Fibroblast of skin of right quadriceps (primary cell): ENCODE results near the gene PLAC8.
"Not testable (repeated sequence)": the region's sequence is repeated elsewhere in the genome, so short reads cannot be mapped to it uniquely, and the experiment has no call there.

ENCODE experiments used
- DNase-seq: peaks from one replicate; pipeline ENCODE4 v3.0.0-alpha.2; 2013

Gene PLAC8

DNA sequence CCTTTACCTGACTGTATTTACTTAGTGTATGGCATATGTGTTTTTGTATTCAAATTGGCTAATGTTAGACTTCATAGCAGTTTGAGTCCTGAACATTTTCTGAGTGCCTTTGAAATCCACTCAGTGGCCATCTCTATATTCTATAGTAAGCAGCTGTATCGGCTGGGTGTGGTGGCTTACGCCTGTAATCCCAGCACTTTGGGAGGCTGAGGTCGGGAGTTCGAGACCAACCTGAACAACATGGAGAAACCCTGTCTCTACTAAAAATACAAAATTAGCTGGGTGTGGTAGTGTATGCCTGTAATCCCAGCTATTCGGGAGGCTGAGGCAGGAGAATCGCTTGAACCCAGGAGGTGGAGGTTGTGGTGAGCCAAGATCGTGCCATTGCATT is 2.8 kb downstream of the PLAC8 start:
- not testable (repeated sequence) for DNase-seq

DNA sequence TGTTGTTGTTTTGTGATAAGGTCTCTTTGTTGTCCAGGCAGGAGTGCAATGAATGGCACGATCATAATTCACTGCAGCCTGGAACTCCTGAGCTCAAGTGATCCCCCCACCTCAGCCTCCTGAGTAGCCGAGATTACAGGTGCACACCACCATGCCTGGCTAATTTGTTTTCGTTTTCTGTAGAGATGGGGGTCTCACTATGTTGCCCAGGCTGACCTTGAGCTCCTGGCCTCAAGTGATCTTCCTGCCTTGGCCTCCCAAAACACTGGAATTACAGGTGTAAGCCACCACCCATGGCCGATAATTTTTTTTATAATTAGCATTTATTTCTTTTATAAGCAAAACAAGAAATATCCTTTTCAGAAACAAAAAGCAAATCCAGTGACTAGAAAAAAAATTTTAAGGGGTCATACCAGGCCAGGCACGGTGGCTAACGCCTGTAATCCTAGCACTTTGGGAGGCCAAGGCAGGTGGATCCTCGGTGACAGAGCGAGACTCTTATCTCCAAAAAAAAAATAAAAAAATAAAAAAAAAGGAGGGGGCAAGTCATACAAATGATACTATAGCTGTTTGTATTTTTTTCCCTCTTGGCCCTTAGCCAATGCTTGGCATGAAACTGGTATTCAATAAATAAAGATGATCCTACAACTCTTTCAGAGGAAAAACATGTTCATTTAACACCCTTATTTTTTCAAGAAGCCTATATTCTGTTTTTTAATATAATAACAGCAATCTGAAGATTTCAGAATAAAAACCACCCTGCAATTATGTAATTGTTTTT is 3.4 kb downstream of the PLAC8 start:
- no peak for DNase-seq

DNA sequence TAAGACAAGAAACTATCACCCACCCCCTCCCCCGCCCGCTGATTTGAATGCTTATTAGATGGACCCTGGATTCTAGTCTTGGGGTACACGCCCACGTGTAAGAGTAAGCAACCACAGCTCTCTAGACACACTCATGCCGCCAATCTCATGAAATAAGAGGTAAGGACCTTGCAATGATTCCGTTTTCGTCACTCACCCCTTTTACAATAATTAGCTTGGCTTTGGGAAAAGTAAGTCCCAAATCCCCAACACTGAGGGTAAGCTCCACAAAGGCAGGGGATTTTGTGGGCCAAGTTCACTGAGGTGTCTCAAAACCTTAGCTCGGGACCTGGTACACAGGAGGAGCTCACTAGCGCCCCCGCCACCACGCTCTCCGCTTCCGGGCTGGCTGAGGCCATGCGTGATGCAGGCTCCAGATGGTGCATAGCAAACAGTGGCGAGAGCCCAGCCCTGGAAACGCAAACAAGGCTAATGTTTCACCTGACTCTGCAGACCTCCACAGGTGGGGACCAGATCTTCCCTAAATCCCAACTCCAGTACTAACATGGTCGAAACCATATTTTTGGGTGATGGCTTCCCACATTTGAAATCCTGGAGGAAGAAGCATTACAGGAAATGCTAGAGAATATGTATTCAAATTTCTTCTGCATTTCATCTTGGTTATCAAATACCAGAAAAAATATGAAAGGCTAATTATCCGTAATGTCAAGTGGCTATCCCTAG is 4.1 kb downstream of the PLAC8 start:
- DNase-seq, result peak; percentile 79

DNA sequence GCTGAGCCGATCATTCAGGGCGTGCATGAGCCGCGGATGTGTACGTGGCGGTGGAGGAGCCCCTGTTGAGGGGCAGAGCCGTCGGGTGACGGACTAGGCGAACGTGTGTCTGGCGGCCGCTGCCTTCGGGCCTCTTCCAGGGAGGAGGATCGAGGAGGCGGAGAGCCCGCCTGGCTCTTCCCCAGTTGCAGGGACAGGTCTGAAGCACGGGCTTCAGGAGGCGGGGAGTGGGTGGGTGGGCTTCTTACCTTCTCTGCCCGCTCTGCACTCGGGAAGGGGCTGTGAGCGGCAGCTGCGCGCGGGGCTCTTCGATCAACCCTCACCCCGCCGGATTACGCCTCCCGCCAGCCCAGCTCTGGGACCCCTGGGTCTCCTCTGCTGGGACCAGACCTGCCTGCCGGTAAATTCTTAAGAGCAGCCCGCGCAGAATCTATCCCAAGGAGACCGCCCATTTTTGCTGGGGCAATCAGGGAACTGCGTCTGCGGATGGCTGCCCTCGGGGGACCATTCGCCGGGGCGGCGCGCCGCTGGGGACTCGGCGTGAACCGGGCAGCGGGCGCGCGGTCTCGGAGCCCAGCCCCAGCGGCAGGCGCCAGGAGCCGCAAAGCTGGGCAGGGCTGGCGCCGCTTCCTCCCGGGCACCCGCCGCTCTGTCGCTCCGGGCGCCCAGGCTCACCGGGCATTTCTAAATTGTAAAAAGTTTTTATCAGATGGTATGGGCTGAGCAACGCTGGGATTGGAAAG is 4.9 kb downstream of the PLAC8 start:
- peak; percentile 36 for DNase-seq

DNA sequence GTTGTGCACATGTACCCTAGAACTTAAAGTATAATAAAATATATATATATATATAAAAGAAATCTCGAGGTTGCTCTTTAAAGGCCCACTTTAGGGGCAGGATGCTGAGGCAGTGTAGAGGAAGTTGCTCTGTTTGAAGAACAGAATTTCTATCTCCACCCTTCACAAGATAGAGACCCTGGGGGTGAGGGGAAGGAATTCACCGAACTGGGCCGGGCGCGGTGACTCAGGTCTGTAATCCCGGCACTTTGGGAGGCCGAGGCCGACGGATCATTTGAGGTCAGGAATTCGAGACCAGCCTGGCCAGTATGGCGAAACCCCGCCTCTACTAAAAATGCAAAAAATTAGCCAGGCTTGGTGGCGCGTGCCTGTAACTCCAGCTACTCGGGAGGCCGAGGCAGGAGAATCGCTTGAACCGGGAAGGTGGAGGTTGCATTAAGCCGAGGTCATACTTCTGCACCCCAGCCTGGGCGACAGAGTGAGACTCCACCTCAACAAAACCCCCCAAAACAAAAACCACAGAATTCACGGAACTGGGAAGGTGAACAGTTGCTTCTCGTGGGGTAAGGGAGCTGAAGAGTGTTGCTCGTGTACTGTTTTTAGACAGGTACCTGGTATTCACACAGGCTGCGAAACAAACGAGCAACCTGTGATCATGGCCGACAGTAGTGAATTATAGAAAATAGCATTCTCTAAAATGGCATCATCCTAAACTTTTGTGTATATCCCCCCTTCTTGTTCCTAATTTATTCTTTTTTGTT is 6.2 kb downstream of the PLAC8 start:
- no peak for DNase-seq

DNA sequence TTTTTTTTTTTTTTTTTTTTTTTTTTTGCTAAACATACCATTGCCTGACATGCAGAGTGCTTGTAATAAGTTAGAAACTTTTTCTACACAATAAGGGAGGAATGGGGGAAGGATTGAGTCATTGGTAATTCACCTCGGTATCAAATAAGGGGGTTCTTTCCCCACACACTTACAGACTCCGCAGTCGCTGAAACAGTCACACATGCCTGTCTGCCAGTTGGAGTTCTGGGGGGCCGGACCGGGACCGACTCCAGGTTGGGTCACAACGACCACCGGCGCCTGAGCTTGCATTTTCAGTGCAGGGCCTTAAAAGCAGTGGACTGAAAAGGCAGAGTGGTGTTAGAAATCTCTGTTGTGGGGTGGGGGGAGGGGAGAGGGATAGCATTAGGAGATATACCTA is 6.9 kb downstream of the PLAC8 start:
- no peak for DNase-seq

DNA sequence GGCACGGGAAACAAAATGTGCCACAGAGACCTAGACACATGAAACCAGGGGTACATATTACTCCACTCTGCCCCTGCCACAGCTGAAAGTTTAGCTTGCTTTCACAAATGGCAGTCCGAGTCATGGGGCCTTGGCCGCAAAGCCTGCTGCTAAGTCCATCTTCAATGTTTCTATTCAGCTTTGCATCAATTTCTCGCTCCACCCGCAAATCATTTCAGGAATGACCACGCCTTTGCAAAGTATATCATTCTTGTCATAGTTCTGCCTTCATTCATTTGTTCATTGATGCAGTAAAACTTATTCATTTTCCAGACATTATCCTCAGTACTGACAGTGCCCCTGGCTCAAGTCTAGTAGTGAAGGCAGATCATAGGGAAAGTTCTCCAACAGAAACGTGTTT is 9.5 kb downstream of the PLAC8 start:
- no peak for DNase-seq

DNA sequence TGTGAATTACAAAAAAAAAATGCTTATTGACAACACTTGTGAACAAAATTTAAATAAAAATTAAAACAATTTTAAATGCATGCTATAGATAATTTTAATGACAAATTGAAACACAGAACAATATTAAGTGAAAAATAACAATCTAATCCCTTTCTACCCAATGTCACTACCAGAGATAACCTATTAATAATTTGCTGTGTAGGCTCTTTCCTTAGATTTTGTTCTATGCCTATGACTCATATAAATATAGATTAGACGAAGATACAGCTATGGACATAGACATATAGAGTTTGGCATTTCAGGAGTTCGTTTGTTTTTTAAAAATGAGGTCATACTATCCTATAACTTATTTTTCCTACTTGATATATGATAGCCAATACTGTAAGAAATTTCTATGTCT is 18.1 kb downstream of the PLAC8 start:
- no peak for DNase-seq

DNA sequence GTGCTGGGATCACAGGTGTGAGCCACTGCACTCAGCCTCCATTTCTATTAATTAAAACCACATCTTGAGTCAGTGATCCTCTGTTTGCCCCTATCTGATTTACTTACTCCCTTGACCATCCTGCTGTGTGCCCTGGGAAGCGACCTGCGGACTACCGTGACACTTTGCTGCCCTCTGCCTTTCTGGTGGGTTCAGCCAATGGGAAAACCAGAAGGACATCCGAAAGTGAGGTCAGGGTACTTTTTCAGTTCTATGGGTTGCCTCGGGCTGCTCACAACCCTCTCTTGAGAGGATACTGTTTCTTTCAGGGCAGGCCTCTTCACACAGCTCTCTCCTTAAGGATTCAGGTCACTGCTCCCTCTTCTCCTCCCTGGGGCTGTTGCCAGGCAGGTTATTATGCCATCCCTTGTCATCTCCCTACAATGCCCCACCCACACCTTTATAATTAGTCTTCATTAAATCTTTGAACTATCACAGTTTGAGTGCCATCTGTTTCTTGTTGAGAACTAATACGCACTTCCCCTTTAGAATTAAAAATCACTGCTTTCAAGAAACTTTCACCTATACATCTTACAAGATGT is 21.4 kb downstream of the PLAC8 start:
- DNase-seq, result no peak

DNA sequence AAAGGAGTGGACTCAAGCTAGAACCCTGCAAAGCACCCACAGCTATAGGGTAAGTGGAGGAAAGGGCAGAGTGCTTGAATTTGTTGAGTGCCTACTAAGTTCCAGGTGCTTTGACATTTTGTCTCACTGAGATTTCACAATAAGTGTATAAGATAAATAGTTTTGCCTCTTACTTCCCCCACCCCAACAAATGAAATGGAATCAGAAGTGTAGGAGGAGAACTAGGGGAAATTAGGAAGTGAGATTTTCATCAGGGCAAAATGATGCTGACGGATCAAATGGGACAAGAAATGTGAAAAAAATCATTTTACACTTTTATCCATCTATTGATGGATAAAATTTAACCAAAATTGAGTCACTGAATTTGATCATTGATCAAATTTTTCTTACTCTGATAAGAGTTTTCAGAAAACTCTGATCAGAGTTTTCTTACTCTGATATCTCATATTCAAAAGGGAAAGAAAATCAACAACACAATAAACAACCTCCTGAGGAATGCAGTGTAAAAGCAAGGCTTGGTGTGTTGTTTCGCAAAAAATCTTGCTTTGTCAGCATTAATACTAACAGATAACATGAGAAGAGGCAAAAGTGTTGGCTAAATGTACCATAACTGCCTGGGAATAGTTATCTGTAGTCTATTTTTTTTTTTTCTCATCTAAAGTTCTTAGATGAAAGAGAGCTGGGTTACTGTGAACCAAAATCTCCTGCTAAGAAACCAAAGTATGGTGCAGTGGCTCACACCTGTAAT is 24.9 kb downstream of the PLAC8 start:
- no peak for DNase-seq

DNA sequence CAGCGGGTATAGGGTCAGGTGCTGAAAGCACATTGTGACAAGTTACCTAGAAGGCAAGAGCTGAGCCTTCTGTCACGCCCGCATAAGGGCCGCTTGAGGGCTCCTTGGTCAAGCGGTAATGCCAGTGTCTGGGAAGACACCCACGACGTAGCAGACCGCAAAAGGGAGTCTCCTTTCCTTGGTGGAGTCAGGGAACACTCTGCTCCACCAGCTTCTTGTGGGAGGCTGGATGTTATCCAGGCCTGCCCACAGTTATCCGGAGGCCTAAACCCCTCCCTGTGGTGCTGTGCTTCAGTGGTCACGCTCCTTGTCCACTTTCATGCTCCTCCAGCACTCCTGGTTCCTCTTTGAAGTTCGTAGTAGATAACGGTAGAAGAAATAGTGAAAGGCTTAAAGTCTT is 29.6 kb downstream of the PLAC8 start:
- DNase-seq, result not testable (repeated sequence)

DNA sequence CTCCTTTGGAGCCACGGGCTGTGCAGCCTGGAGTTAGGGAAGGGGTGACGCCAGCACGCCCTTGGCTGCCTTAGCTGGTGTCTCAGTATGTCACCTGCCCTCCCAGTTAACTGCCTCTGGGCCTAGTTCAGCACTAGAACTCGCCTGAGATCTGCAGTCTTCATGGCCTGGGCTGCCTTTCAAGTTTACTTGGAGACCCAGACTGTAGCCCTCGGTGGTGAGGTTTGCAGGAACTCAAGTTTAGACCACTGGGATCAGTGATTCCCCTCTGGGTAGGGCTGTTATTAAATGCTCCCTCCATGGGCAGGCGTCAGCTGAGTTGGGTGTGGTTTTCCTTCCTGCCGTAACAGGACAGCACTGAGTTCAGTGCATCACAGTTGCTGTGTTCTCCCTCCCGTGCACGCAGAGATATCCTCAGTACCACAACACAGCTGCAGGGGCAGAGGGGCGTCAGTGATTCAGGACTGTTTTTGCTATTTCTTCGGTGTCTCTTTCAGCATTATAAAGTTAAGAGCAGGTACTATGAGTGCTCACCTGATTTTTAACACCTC is 30.5 kb downstream of the PLAC8 start:
- DNase-seq, result no peak

DNA sequence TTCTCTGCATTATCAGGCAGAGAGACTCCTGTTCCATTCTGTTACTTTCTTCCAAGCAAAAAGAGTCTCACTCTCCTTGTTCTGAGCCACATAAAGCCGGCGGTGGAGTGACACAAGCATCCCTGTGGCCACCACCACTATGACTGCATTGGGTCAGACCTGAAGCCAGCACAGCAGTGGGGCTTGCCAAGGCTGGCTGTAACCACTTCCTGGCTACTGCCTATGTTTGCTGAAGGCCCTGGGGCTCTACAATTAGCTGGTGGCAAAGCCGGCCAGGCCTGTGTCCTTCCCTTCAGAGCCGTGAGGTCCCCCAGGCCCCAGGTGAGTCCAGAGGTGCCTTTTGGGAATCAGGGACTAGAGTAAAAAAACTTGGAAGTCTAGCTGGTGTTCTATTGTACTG is 31.8 kb downstream of the PLAC8 start:
- no peak for DNase-seq

DNA sequence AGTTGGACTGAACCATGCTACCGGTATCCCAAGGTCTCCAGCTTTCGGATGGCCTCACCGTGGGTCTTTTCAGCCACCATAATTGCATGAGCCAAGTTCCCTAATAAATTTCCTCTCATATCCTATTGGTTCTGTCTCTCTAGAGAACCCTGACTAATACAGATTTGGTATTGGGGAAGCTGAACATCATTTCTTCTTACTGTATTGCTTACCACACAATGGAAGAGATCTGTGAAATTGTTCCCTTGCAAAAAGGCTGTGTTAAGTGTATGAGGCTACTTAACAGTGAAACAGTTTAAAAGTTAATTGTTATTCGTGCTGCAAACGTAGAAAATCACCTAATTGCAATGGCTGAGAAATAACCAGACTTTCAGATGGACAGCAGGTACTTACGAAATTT is 34.0 kb downstream of the PLAC8 start:
- DNase-seq, result no peak

DNA sequence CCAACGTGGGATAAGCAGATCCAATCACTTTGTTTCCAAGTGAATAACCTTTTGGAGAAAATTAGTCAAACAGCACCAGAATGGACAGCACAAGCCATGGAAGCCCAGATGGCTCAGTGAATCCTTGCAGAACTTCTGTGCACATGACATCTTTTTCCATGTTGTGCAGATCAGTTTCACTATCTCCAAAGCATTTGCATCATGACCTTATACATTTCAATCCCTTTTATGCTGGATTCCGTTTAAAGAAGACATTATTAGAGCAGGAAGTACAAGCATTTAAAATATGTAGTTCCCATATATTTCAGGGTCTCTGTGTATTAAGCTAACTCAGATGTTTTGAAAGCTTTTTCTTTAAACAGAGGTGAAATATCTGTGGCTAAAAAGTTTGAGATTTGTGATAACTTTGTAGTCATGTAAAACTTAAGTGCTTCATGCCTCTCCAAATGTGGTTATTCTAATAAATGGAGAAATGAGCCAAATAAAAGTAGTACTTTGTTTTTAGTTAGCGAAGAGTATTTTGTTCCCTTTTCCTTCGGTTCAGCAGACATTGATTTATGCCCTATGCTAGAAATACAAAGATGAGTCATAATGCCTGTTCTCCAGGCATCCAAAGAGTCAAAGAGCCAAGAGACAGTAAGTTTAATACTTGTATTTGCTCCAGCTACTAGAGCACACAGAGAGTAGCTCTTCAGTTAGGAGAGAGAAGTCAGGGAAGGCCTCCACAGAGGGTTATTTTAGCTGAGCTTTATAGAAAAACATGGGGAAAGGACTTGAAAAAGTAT is 39.0 kb downstream of the PLAC8 start:
- DNase-seq, result peak; percentile 85

DNA sequence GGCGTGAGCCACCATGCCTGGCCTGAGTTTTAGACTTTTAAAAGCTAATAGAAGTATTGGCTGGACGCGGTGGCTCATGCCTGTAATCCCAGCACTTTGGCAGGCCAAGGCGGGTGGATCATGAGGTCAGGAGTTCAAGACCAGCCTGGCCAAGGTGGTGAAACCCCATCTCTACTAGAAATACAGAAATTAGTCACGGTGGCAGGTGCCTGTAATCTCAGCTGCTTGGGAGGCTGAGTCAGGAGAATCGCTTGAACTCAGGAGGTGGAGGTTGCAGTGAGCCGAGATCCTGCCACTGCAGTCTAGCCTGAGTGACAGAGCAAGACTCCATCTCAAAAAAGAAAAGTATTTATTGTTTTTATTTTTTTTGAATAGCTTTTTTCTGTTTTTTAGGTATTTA is 39.7 kb downstream of the PLAC8 start:
- not testable (repeated sequence) for DNase-seq

DNA sequence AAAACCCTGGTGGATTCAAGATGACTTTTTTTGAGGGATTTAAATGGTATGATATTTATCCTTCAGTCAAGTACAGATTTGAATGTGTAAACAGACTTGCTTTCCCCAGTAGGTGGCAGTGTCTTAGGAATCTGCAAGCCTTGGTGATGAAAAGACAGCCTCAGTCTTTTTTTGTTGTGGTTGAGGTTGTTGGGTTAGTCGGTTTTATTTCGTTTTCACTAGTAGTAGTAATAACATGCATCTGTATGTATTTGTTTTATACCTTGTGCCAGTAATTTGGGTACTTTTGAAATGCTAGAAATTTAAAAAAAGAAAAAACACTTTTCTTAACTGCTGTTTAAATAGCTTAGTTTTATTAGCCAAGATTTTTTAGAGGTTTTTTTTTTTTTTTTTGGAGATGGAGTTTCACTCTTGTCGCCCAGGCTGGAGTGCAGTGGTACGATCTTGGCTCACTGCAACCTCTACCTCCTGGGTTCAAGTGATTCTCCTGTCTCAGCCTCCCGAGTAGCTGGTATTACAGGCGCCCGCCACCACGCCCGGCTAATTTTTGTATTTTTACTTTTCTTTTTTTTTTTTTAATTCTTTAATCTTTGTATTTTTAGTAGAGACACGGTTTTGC is 40.3 kb downstream of the PLAC8 start:
- peak; percentile 78 for DNase-seq

DNA sequence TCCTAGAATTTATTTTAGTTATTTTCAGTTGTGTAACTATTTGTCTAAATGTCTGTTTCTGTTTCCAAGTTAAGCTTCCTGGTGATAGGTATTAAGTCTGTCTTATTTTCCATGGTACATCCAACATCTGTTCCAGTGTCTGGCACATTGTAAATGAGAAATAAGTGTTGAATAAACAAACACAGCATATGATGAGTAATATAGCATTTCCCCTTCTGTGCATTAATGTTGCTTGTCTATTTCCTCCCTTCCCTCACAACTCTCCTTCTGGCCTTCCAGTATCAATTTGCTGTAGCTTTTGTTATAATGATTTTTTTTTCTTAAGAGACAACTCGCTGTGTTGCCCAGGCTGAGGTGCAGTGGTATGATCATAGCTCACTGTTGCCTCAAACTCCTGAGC is 43.4 kb downstream of the PLAC8 start:
- peak; percentile 25 for DNase-seq

DNA sequence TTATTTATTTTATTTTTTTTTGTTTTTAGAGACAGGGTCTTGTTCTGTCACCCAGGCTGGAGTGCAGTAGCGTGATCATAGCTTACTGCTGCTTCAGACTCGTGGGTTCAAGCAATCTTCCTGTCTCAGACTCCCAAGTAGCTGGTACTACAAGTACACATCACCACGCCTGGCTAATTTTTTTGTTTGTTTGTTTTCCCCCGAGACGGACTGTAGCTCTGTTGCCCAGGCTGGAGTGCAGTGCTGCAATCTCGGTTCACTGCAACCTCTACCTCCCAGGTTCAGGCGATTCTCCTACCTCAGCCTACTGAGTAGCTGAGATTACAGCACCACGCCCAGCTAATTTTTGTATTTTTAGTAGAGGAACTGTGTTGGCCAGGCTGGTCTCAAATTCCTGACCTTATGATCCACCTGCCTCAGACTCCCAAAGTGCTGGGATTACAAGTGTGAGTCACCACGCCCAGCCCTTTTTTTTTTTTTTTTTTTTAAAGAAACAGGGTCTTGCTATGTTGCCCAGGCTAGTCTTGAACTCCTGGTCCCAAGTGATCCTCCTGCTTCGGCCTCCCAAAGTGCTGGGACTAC is 47.4 kb downstream of the PLAC8 start:
- no peak for DNase-seq

DNA sequence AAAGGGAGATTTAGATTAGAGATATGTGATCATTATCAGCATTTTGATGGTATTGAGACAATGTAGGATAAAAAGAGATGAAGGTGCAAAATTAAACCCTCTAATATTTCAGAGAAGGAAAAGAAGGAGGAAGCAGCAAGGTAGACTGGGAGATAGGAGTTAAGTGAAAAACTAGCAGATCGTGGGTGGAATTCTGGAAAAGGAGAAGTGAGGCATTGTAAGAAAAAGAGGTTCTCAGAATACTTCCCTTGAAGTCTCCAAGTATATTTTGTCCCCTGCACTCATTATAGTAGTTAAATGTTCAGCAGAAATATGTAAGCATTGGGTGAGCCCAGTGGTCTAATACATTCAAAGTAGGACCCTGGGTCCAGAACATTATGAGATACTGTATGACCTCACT is 49.3 kb downstream of the PLAC8 start:
- DNase-seq, result no peak
